ENCODE data around the gene COL6A2. TPM values are rescaled to one million over a fixed set of nuclear protein-coding genes. Genes with fewer than 3 reads are reported as not detected.

The COL6A2 gene
- total RNA-seq, 2 donors from 2014 or later, result 259 to 377 TPM

DNA sequence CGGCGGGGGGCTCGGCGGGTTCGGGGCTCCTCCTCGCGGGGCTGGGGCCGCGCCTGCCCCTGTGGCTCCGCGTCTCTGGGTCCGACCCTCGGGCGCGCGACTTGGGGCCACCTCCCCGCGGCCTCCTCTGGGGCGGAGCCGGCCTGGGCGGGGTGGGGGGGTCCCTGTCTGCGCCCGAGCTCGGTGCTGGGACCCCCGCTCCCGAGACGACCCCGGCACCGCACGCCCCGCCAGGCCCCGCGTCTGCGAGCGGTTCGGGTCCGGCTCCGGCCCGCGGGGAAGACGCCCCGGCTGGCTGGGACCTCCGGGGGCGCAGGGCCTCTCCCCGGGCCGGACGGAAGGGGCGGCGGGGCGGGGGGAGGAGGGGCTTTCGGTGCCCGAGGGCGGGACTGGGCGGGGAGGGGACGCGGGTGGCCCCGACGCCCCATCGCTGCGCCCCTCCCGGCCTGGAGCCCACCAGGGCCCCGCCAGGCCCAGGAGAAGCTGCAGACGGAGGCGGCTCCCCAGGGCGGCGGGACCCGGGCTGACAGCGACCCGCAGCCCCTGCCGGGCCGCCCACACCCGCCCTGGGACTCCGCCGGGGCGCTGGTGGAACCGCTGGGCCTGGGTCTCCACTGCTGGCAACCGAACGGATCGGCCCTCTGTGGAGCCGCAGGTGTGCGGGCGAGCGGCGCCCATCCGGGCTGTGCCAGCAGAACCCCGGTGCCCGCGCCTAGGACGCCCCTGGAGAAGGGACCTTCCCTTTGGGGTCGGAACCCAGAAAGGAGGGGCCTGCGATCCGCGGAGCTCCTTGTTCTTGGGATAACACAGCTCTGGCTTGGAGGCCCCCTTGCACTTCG, 610 bp downstream of the COL6A2 start:
- no peaks in the 10 kb centered on the region for H3K27me3 ChIP-seq (ENCODE audit: control insufficient read depth, insufficient read depth, low read length, poor library complexity, severe bottlenecking)
- 1 to 2% methylated on average over 24 to 89 of the region's 94 CpGs for WGBS, 2 experiments (ENCODE audit: insufficient coverage in 1 of 2, insufficient read length in 1 of 2)
- no peak overlapping the region for H3K27ac Mint-ChIP-seq

DNA sequence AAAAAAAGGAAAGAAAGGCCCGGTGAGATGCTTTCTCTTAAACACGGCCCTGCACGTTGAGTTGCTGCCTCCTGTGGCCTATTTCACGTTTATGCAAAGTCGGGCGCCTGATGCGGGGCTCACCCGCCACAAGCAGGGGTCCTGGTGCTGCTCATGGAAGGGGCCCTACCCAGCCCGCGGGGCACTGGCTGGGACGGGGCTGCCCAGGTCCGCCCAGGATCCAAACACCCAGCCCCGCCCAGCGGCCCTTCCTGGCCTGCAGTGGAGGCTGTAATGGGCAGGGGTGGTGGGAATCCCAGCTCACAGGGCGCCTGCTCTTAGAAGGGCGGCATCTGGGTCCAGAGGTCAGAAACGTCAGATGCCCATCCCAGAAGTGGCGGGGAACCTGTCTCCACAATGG, 1.6 kb downstream of the COL6A2 start:
- Mint-ChIP-seq H3K36me3 (ENCODE audit: low read depth) (peaks cover 45% of the 10 kb centered on the region), H3K4me1 (peaks cover 3% of the 10 kb centered on the region), H3K27ac (no peak overlapping the region), H3K9me3 (peaks cover 42% of the 10 kb centered on the region), H3K27me3 (ENCODE audit: insufficient read depth) (peaks cover 3% of the 10 kb centered on the region), H3K4me3 (peak overlapping the region; percentile 72)
- Histone ChIP-seq H3K9ac (ENCODE audit: extremely low read depth, low read length, poor library complexity, severe bottlenecking) (no peak overlapping the region), H3K9me3 (ENCODE audit: control insufficient read depth, low read length) (peaks cover 48% of the 10 kb centered on the region), H3K27me3 (ENCODE audit: control insufficient read depth, insufficient read depth, low read length, poor library complexity, severe bottlenecking) (no peaks in the 10 kb centered on the region), H3K27ac (ENCODE audit: low read depth, low read length) (no peak overlapping the region), H3K4me3 (ENCODE audit: low read length) (peak overlapping the region; percentile 82), H3K36me3 (ENCODE audit: control insufficient read depth, insufficient read depth, low read length) (peaks cover 44% of the 10 kb centered on the region), H3K4me1 (ENCODE audit: control insufficient read depth, insufficient read depth, low read length) (no peaks in the 10 kb centered on the region)
- TF ChIP-seq, protein P1, sequence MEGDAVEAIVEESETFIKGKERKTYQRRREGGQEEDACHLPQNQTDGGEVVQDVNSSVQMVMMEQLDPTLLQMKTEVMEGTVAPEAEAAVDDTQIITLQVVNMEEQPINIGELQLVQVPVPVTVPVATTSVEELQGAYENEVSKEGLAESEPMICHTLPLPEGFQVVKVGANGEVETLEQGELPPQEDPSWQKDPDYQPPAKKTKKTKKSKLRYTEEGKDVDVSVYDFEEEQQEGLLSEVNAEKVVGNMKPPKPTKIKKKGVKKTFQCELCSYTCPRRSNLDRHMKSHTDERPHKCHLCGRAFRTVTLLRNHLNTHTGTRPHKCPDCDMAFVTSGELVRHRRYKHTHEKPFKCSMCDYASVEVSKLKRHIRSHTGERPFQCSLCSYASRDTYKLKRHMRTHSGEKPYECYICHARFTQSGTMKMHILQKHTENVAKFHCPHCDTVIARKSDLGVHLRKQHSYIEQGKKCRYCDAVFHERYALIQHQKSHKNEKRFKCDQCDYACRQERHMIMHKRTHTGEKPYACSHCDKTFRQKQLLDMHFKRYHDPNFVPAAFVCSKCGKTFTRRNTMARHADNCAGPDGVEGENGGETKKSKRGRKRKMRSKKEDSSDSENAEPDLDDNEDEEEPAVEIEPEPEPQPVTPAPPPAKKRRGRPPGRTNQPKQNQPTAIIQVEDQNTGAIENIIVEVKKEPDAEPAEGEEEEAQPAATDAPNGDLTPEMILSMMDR (conservative IDR thresholded peaks at IDR 0.05), result peak; percentile 31
- peak; percentile 79 for DNase-seq
- 66 to 87% methylated on average over 5 to 18 of the region's 18 CpGs for WGBS, 2 experiments (ENCODE audit: insufficient coverage in 1 of 2, insufficient read length in 1 of 2)

More for the DNA sequence above, 610 bp downstream of the COL6A2 start:
- TF ChIP-seq, protein P1 (conservative IDR thresholded peaks at IDR 0.05), result no peak
- H3K4me1 Mint-ChIP-seq, result peaks cover 3% of the 10 kb centered on the region
- peaks cover 32% of the 10 kb centered on the region for H3K9me3 Mint-ChIP-seq
- peak overlapping the region; percentile 72 for H3K4me3 Mint-ChIP-seq
- Histone ChIP-seq H3K36me3 (ENCODE audit: control insufficient read depth, insufficient read depth, low read length) (peaks cover 35% of the 10 kb centered on the region), H3K9ac (ENCODE audit: extremely low read depth, low read length, poor library complexity, severe bottlenecking) (peak overlapping the region; percentile 41), H3K4me3 (ENCODE audit: low read length) (peak overlapping the region; percentile 82), H3K4me1 (ENCODE audit: control insufficient read depth, insufficient read depth, low read length) (no peaks in the 10 kb centered on the region), H3K27ac (ENCODE audit: low read depth, low read length) (no peak overlapping the region), H3K9me3 (ENCODE audit: control insufficient read depth, low read length) (peaks cover 38% of the 10 kb centered on the region)
- peaks cover 35% of the 10 kb centered on the region for H3K36me3 Mint-ChIP-seq (ENCODE audit: low read depth)
- peak; percentile 75 for DNase-seq
- H3K27me3 Mint-ChIP-seq (ENCODE audit: insufficient read depth), result peaks cover 3% of the 10 kb centered on the region

DNA sequence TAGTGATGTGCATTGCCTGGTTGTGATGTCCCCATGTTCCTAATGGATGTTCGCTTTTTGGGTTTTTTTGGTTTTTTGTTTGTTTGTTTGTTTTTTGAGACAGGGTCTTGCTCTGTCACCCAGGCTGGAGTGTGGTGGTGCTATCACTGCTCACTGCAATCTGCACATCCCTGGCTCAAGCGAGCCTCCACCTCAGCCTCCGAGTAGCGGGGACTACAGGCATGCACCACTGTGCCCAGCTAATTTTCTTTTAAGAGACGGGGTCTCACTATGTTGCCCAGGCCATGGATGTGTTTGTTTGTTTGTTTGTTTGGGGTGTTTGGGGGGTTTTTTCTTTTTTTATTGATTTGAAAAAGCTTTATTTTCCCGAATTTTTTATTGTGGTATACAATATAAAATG, 2.1 kb downstream of the COL6A2 start:
- peaks cover 3% of the 10 kb centered on the region for H3K27me3 Mint-ChIP-seq (ENCODE audit: insufficient read depth)

More for the DNA sequence above, 2.1 kb downstream of the COL6A2 start:
- no peak overlapping the region for H3K27ac ChIP-seq (ENCODE audit: low read depth, low read length)
- peaks cover 49% of the 10 kb centered on the region for H3K36me3 Mint-ChIP-seq (ENCODE audit: low read depth)
- WGBS, 2 experiments (ENCODE audit: insufficient coverage in 1 of 2, insufficient read length in 1 of 2), result 94 to 100% methylated on average over 2 to 5 of the region's 6 CpGs
- H3K4me1 Mint-ChIP-seq, result peaks cover 3% of the 10 kb centered on the region
- H3K4me1 ChIP-seq (ENCODE audit: control insufficient read depth, insufficient read depth, low read length), result no peaks in the 10 kb centered on the region
- H3K9me3 Mint-ChIP-seq, result peaks cover 47% of the 10 kb centered on the region
- no peak overlapping the region for H3K9ac ChIP-seq (ENCODE audit: extremely low read depth, low read length, poor library complexity, severe bottlenecking)
- H3K4me3 ChIP-seq (ENCODE audit: low read length), result peak overlapping the region; percentile 82
- no peak overlapping the region for H3K27ac Mint-ChIP-seq
- peaks cover 53% of the 10 kb centered on the region for H3K9me3 ChIP-seq (ENCODE audit: control insufficient read depth, low read length)
- peak overlapping the region; percentile 72 for H3K4me3 Mint-ChIP-seq
- DNase-seq, result no peak
- TF ChIP-seq, protein P1 (conservative IDR thresholded peaks at IDR 0.05), result no peak
- H3K36me3 ChIP-seq (ENCODE audit: control insufficient read depth, insufficient read depth, low read length), result peaks cover 49% of the 10 kb centered on the region
- no peaks in the 10 kb centered on the region for H3K27me3 ChIP-seq (ENCODE audit: control insufficient read depth, insufficient read depth, low read length, poor library complexity, severe bottlenecking)
